NCI-H128 (cell line): ENCODE results near the gene ABLIM1.

Source experiments
- DNase-seq: peaks from one replicate; lab custom pipeline; 2025; ENCODE audit not compliant: unreplicated experiment; lab: John Stamatoyannopoulos, UW

ABLIM1 gene

GRCh38 chr10:114427124-114427852, 230.8 kb downstream of the ABLIM1 start:
- no peak for DNase-seq

DNA sequence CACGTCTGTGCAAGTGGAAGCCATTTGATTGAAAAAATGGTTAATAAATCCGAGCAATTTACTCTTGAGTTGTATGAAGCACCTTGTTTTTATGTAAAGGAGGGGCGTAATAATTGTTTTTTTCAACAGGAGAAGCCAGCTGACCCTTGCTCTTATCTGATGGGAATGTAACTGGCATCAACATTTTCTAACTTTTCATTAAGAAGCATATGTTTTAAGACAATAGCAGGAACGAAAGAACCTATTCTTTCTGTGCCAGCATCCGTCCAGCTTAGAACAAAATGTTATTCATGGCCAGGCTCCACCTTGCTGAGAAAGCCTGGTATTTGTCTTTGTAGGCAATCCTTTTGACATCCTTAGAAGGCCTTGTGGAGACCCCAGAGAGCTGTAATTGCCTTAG, 231.6 kb downstream of the ABLIM1 start:
- DNase-seq: no peak

DNA sequence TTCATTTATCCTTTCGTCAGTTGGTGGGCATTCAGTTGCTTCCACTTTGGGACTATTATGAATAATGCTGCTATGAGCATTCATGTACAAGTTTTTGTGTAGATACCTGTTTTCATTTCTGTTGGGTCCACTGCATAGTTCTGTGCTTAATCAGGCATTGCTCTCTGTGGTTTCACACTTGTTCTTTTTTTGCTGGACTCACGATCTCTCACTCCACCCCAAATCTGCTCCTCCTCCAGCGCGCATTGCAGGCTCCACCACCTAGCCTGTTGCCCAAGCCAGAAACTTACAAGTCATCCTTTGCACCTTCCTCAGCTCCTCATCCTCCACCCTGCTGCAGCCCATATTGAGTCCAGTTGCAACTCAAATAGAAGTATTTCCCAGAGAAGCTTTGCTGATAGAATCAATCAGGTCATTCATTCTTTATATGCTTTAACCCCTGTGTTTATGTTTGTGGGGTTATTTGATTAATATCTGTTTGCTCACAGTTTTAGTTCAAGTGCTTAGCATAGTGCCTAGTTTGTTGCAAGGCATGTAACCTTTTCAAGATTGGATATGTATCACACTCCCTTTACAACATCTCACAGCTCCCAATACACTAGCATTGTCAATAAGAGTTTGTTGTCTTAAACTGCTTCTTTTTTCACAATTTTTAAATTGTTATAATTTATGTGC, 237.1 kb downstream of the ABLIM1 start:
- DNase-seq: no peak

- no peak for DNase-seq
These were observed 240.0 kb downstream of the ABLIM1 start for GRCh38 chr10:114418109-114418508.

- DNase-seq: no peak
These were observed 244.9 kb downstream of the ABLIM1 start for GRCh38 chr10:114412907-114413797.

DNA sequence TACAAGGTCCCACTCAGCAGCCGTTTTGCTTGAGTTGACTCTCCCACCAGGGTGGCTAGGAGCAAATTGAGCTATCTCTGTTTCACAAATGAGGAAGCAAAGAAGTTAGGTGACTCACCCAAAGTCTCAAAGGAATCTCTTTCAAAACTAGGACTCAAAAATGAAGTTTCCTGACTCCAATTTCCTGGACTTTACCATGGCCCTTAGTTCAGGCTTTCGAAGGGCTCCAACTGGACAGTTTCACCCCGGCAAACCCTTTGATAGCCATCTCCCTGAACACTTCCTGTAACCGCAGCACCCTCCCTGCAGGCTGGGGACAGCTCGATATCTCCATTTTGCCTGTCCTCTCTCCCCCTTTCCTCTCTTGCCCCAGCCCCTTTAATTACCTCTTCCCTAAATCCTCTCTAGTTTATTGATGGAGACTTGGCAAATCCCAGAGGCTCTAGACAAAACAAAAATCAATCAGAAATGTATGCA, 249.1 kb downstream of the ABLIM1 start:
- no peak for DNase-seq

- no peak for DNase-seq
These were observed 249.7 kb downstream of the ABLIM1 start for GRCh38 chr10:114408112-114408967.

- no peak for DNase-seq
These were observed 251.6 kb downstream of the ABLIM1 start for GRCh38 chr10:114406455-114406854.

DNA sequence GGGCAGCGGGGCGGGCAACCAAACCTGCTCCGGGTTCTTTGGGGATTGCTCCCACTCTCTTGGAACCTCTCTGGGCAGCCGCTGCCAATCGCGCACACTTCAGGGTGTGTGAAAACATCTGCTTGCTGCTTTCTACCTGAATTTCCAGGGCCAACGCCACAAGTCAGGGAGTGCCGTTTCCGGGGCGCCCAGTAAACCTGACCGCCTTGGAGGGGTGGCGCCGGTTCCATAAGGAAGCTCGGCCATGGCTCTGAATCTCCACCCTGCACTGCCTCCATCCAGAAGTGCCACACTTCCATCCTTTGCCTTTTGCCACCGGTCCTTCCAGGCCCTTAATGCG, 253.1 kb downstream of the ABLIM1 start:
- no peak for DNase-seq

GRCh38 chr10:114404171-114405010, 253.7 kb downstream of the ABLIM1 start, which contains the start of gene AFAP1L2:
TSS of gene AFAP1L2 (minus strand) at chr10:114404502. CDS start at chr10:114404455, 47 bp downstream.
- no peak for DNase-seq

DNA sequence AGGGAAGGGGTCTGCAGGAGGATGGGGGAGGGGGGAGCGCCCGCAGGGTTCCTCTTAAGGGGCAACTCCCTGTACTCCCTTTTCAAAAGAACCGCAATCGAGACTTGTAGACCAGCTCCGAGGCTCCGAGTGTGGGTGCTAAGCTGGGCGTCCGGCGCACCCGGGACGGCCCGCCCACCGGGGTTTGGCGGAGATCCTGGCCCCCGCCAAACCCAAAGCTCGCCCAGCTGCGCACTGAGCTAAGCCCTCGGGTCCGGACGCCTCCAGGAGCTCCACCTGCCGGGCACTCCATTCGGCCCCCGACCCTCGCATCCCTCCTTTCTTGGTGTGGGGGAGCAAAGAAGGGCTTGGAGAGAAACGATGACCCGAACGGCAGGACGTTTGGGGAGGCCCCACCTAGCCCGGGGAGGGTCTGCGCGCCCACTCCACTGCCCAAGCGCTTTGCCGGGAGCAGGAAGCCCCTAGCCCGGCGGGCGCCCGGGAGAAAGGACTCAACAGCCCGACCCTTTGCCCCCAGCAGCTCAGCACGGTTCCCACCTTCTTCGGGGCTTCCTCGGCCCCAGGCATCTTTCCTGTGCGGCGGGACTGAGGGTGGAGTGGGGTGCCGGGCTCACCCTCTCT, 254.4 kb downstream of the ABLIM1 start:
- DNase-seq: no peak

DNA sequence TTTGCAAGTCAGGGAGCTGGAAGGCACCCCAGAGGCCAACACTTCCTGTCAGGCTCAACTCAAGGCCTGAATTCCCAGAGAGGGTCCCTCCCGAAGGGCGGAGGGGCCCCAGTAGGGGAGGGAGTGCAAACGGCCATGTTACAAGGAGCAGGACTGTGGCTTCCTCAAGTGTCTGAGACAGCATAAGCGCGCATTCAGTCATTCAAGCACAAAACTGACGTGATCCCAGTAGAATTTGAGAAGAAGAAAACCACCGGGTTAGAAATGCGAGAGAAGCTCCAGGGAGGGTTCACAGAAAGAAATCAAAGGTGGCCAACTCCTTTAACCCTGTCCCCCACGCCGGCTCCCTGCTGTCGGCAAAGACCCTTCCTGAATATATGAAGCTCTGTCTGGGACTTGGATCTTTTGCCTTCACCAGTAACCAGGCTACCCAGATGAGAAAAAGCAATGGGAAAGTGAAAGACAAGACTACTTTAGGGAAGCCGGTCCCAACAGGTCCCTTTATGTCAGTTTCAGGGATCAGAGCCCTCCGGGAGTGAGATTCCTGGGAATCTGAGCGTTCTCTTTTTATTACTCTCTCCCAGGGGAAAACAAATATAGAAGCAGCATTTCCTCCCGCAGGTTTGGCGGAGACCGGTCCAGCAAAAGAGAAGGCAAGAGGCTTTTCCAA, 255.1 kb downstream of the ABLIM1 start:
- no peak for DNase-seq

GRCh38 chr10:114402233-114402632, 255.8 kb downstream of the ABLIM1 start:
- no peak for DNase-seq

DNA sequence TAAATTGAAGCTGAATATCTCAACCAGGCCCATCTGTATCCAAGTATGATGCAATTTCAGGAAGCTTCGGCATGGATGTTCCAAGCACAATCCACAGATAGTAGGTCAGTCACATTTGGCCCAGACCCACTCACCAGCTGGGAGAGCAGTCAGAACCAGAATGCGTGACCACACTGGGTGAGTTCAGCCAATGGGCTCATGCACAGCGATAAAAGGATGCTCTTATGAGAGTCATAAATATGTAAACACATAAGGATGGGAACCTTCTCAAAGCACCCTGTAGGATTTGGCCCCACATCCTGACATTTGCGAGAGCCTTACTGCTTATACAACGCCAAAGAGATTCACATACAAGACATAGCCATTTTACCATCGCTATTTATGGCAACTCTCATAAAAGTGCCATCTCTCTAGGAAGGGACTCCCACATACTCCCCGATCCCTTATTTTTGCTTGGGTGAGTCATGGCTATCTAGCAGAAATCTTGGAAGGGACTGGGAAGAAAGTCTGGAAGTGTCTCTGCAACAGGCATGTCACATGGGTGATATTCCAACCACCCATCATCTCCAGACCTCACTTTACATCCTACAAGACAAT, 256.8 kb downstream of the ABLIM1 start:
- DNase-seq: no peak

DNA sequence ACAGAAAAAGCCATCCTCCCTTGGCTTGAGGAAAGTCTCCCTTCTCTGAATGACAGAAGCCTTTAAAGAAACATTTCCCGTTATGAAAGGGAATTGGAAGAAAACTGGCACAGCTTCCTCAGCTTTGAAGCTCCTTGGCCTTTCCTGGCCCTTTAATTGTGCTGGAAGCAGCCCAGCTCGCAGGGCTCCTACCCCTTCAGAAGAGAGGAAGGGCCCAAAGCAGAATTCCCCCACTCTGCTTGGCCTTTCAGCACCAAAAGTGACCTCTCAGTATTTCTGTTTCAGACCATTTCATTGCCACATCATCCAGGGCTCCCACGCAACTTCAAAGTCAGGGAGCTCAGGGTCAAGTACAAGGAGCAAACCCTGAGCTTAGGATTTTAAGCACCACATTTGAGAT, 258.0 kb downstream of the ABLIM1 start:
- no peak for DNase-seq

DNA sequence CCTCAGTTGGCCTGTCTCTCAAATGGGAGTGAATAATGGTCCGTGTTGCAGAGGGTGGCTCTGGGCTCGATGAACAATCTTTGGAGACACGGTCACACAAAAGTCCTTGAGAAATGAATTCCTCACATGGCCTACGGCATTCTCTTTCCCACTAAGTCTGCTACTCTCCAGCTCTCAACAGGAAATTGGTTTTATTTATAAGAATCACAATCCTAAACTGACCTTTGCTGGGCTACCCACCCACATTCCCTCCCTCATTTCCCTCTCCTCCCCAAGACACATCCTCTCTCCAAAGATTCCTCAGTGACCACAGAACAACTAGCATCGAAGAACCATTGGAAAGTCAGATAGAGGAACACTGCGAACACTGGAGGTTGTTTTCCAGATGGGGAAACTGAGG, 258.5 kb downstream of the ABLIM1 start:
- DNase-seq: no peak

DNA sequence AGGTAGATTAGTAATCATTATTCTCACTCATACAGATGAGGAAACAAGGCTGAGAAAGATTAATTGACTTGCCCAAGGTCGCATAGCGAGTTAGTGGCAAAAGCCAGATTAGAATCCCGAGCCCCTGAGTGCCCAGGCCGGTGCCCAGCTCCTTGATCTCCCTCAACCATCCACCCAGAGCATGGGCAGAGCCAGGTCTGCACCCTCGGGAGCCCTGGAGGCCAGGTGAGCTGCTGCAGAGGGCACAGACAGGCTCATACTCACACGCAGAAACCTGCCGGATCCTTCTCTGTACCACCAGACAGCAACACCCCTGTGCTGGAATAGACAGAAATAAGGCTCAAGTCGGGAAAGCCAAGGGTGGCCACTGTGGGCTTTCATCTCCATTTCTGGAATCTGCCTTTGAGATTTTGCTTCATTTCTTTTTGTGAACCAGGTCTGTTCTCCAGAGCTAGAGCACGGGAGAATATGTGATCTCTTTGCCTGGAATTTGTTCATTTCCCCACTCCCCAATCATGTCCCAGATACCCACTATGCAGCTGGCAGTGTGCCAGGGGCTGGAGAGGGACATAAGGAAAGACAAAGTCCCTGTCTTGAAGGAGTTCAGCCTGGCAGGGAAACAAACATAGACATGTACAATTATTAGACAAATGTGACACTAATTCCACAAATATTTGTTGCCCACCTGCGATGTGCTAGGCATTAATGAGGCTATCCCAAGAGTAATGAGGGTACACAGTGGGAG, 259.3 kb downstream of the ABLIM1 start:
- no peak for DNase-seq
